HG03095 (cell line): Measurements from ENCODE around the gene UBXN11.
A peak's percentile ranks its signal among the peaks of the same experiment; 100 is the strongest.

ENCODE experiments used
- ATAC-seq: cut with Tn5 transposase; IDR thresholded peaks from one replicate; pipeline ENCODE4 v1.9.1; 2021; ENCODE audit warnings: moderate library complexity; ENCODE audit not compliant: unreplicated experiment

Gene UBXN11, protein sequence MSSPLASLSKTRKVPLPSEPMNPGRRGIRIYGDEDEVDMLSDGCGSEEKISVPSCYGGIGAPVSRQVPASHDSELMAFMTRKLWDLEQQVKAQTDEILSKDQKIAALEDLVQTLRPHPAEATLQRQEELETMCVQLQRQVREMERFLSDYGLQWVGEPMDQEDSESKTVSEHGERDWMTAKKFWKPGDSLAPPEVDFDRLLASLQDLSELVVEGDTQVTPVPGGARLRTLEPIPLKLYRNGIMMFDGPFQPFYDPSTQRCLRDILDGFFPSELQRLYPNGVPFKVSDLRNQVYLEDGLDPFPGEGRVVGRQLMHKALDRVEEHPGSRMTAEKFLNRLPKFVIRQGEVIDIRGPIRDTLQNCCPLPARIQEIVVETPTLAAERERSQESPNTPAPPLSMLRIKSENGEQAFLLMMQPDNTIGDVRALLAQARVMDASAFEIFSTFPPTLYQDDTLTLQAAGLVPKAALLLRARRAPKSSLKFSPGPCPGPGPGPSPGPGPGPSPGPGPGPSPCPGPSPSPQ

DNA sequence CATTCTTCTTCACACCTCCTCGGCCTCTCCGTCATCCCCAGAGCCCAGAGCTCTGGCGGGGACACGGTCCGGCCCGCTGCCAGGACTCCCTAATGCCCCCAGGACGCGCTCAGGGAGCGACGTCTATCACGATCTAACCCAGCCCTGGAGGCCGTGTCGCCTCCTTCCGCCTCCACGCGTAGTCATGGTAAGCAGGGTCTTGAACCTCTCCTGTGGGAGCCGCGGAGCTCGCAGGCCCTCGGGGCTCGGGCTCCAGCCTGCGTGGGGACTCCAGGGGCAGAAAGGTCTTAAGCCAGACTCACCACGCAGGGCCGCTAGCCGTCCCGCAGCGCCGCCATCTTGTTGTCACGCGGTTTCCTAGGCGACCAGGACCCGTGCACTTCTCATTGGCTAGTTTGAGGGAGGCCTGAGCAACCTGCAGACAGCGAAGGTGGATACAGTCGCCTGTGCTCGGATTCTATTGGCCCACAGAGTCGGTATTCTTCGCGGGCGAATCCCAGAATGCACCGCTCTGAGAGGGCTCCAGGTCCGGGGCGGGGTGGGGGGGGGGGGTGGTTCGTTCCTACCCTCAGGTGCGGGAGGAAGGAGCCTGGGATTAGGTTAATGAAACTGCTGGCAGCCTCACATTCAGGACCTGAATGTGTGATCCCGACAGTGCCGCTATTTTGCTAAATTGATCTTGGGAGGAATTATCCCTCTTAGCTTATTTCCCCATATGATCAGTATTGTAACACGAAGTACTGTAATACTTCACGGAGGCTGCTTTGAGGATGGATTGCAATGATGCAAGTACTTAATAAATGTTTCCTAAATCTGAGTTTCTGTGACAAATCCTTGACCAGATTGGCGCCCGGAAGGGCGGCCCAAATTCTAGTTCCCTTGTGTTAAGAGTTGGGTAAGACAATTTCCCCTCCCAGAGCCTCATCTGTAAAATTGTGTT lies at the start of gene UBXN11:
Gene UBXN11, minus strand, starts transcription at position 347 of the 940 bp plus-strand sequence. CDS start 3,753 bp downstream, outside the sequence.
- ATAC-seq = peak; percentile 88

DNA sequence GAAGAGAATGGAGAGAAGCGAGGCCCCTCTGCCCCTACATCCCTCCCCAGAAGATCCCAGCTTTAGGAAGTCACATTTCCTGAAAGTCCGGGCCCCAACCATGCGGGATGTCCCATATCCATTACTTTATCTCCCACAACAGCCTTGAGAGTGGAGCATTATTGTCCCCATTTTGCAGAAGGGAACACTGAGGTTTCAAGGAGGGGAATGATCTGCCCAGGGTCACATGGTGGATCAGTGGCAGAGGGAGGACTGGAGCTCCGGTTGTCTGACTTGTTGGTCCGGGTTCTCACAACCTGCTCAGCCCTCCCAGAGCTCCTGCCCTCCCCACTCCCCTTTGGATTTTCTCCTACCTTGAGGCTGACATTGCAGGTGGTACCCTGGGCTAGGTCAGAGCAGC lies 49.7 kb upstream of the UBXN11 start:
- ATAC-seq = no peak

DNA sequence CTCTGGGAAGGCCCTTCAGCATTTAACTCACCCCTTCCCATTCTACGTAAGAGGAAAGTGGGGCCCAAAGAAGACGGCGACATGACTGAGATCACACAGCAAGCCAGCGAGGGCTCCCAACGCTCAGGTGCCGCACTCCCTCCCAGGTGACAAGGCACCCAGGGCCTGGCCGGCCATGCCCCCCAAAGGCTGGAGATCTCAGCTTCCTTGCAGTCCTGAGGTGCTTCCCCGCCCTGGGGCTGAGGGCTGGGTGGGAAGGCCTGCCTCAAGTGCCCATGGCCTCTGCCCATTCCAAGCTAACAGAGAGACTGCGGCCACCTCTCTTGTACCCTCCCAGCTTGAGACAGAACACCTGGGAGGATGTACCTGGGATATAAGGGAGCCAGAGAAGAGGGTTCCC lies 48.5 kb upstream of the UBXN11 start:
- no peak for ATAC-seq

DNA sequence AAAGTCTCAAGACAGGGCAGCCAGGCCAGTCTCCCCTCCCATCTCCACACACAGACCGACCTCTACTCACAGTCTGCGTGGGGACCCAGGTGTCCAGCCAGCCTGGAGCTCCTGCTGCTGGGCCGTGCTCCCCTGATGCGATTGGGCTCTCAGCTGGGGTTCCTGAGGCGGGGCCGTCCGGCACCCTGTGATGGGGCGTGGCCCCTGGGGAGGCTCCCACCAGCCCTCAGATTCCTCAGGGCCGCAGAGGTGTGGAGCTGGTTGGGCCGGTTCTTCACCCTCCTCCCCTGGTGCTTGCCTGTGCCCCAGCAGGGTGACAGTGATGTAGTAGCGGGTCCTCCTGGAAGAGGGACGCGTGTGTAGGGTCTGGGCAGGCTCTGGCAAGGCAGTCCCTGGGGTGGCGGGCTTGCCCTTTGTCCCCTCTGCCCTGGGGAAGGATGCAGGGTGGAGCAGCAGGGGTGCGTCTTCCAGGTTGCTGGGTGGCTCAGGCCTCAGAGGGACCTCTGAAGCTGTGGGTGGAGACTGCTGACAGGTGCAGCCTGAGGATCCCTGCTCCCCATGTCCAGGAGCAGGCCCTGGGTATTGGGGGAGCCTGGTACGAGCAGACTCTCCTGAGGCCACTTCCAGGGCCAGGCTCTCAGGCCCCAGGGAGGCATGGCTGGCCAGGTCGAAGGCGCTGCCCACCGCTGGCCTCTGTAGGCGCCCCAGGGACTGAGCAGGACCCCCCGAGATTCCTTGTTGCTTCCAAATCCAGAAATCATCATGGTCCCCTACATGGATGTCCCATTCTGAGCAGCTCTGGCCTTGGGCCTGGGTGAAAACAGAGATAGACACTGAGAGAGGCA lies 47.8 kb upstream of the UBXN11 start, which contains the start of gene CRYBG2:
Gene CRYBG2, minus strand, starts transcription at position 155 of the 845 bp plus-strand sequence. CDS start 7,473 bp downstream, outside the sequence.
- no peak for ATAC-seq

DNA sequence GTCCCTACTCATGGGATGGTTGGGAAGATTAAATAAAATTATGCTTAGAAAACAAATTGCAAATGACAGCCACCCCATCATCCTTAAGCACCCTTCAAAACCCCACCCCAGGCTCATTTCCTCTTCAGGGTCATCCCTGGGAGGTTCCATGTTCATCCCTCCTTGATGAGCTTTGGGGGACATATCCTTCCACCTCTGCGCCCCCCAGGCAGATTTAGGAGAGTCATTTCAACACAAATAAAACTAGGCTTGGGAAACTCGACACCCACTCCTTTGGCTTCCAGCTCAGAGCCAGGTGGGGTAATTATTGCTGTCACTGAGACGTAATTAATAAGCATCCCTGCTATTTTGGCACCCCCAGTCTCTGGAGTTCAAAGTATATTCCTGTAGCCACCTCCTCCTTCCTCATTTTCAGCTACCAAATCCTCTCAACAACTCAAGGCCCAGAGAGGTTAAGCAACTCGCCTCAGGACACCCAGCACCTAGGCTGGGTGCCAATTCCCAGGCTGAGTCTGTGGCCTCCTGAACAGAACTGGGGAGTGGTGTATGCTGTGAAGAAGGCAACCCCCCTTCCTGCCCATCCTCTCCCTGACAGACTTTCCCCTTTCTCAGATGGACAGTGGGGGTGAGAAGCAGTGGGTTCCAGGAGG lies 46.9 kb upstream of the UBXN11 start:
- ATAC-seq = no peak

DNA sequence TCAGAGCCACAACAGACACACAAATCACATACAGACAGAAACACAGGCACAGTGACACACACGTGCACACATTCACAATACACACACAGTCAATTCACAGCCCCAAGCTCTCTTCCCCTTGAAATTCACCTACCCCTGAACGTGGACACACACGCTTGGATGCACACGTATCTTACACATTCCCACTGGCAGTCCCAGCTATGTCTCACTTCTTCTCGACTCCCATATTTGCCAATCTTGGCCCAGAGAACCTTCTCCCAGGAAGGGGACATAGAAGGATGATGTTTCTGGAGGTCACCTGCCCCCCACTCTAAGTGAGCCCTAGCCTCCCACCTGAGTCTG lies 45.9 kb upstream of the UBXN11 start:
- ATAC-seq = no peak

DNA sequence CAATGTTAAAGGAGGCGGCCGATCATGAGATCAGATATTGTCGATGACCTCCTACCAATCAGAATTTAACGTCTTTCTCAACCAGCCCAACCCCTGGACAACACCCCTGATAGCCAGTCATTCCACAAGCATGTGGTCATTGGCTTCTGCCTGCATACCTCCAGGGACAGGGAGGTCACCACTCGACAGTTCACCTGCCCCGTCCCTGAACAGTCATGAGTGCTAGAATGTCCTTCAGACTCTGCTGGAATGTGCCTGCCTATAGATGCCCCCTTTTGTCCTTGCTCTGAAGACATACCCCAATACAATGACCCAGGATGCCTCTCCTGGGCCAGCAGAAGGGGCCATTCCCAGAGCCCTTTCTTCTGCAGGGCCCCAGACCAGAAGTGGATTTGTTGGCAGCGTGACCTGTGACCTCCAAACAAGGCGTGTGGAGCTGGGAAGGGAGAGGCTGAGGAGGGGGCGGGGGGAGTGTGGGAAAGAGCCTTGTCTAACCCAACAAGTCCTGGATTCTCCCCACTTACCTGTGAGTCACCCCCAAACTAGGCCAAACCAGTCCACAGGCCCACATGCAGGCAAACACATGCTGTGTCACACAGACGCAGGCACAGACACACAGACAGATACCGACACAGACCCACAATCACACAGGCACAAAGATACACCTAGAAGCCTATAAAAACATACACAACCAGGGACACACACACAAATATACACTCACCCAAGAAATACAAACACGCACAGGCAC lies 45.3 kb upstream of the UBXN11 start:
- ATAC-seq = no peak

DNA sequence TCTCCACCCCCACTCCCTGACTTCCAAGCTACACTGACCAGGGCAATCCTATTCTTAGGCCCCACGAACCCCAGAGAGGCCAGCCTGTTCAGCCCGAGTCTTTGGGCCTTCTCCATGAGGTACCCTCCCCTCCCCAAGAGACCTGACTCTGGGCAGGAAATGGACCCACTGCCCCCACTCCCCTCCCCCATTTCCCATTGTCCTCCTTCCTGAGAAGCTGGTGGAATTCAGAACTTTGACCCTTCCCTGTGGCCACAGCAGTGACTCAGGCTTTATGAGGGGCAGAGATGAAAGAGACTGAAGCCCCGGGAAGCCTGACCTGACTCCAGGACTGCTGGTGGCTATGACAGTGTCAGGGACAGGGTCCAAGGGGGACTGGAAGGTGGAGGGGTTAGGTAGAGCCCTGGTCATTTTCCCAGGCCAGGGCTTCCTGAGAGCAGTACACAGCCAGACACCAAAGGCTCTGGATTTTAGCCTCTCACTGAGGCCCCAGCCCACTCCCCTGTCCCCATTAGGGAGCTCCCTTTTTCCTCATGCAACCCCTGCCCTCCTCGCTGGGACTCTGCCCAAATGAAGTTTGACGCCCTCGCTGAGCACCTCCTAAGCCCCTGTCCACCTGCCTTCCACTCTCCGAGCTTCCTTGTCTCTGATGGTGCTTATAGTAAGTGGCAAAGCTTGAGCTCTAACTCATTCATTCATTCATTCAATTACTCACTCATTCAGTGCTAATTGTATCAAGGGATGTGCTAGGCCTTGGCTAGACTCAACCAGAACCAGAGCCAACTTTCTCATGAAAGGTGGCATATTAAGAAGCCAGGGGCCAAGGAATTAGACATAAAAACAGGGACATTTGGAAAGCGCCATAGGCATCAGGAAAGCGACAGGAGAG lies 44.5 kb upstream of the UBXN11 start:
- no peak for ATAC-seq

DNA sequence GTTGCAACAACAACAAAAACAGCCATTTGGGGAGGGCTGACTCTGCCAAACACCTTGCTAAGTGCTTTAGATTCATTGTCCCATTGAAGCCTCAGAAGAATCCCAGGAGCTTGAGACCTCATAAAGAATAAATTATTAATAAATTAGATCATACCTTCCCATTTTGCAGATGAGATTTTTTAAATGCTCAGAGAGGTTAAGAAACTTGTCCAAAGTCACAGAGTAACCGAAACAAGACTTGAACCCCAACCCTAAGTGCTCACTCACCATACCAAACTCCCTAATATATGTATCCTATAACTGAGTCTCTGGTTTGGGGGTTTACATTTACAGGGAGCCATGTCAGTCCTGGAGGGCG lies 43.9 kb upstream of the UBXN11 start:
- no peak for ATAC-seq

DNA sequence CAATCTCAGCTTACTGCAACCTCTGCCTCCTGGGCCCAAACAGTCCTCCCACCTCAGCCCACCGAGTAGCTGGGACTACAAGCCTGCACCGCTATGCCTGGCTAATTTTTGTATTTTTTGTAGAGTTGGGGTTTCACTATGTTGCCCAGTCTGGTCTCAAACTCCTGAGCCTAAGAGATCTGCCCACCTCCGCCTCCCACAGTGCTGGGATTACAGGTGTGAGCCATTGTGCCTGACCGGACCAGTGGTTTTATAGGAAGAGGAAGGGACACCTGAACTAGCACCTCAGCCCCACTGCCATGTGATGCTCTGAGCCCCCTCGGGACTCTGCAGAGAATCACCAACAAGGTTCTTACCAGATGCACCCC lies 43.4 kb upstream of the UBXN11 start:
- no peak for ATAC-seq

DNA sequence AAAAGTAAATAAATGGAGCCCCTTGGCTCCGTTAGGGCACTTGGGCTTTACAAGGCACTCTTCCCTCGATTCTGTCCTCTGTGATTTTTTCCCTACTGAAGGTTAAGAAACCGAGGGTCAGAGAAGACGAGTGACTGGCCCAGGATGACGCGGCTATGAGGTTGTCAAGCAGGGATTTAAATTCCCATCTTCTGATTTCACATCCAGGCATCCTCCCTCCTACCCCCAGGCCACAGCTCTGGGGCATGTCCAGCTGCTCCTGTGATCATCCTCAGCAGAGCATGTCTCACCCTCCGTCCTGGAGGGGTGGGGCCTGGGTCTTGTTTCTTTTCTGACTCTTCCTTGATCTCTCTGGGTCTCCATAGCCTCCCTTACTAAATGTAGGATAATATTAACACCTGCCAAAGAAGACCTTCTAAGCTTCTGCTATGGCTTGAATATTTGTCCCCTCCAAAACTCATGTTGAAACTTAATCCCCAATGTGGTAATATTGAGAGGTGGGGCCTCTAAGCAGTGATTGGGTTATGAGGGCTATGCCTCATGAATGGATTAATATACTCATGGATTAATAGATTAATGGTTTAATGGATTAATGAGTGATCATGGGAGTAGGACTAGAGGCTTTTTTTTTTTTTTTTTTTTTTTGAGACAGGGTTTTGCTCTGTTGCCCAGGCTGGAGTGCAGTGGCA lies 42.9 kb upstream of the UBXN11 start:
- ATAC-seq = no peak

DNA sequence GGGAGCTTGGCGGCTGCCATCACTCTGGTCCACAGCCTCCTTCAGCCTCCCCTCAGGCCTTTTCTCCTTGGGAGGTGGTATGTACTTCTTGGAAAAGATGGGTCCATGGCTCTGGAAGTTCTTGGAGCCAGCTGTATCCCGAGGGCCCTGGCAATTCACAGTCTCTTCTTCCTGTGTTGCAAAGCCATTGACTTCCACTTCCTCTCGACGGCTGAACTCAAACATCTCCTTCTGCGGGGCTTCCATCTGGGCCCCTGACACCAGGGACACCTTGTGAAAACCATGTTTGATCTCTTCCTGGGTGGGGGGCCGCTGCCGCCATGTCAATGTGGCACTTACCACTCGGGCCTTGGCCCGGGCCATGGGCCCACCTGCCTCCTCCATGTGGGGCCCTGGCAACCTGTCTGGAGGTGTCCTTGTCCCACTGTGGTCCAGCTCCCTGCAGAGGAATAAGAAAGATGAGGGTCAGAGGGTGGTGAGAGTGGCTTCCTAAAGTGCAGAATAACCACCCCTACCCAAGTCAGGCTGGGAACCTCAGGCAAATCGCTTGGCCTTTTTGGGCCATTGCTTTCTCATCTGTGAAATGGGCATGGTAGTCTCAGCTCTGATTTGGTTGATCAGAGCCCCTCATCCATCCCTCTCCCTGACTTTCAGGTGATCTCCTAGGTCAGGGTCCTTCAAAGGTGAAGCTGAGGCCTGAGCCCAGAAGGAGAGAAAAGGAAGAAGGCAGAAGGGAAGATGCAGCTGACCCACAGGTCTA lies 40.0 kb upstream of the UBXN11 start:
- ATAC-seq = no peak

DNA sequence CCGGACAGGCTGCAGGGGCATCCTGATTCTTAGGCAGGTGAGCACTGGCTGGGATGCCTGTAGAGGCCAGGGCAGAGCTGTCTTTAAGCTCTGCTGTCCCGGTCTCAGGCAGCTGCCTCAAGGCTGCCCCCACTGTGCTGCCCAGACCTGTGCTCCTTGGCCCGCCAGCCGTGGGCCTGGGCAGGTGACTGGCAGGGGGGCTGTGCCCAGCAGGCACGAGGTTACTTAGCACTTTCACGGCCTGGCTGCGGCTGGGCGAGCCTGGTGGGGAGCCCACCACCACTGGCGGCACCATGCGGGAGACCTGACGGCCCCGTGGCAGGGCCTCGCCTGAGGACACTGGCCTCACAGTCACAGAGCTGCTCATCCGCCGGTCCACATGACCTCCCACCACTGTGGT lies 39.3 kb upstream of the UBXN11 start:
- no peak for ATAC-seq

DNA sequence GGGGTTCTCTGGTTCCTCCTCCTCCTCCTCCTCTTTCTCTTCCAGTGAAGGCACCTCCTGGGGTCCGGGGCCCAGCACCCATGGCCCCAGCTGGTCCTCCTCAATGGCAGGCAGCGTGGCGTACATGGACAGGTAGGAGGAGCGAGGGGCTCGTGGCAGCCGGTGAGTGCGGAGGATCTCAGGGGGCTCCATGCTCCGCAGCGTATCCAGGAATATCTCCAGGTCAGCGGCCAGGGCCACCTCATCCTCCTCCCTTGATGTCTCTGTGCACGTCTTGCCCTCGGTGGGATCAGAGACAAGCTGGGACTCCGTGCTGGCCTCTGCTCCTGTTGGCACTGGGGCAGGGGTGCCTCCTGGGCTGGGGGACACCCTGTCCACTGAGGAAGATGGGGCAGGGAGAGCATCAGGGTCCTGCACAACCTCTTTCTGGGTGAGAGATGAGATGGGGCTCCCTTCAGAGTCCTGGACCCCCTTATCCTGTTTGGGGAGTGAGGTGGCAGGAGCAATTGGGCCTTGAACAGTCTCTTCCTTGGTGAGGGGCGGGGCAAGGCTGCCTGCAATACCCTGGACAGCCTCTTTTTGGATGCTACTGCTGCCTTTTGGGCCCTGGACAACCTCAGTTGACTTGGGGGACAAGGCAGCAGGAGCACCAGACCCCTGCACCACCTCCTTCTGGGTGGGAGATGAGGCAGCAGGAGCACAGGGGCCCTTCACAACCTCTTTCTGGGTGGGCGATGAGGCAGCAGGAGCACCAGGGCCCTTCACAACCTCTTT lies 37.9 kb upstream of the UBXN11 start:
- ATAC-seq = no peak

DNA sequence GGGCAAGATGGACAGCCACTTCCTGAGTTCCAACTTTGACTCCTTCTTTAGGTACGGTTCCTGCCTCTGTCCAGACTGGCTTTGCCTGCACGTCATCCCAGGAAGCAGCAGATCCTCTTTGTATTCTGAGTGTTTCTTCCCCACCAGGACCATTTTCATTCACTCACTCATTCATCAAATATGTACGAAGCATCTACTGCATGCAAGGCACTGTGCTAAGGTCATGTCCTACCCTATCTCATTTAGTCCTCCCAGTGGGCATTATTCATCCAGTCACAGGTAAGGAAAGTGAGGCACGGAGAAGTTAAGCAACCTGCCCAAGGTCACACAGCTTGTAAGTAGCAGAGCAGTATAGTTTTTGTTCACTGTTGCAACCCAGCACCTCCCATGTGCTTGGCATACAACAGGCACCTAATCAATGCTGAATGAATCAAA lies 33.6 kb upstream of the UBXN11 start:
- ATAC-seq = no peak

DNA sequence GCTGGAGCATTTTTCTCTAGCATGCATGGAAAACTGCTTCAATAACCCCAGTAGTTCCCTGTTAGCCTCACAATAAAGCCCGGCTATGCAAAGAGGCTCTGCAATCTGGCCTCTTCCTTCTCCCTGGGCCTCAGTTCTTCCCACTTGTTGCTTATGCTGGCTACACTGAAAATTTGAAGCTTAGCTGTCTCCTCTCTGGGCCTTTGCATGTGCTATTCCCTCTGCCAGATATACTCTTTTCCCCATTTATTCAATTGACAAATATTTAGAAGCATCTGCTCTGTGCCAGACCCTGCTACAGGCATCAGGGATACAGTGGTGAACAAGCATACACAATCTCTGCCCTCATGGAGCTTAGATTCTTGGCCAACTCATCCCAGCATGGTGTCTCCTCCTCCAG lies 32.2 kb upstream of the UBXN11 start:
- ATAC-seq = no peak

DNA sequence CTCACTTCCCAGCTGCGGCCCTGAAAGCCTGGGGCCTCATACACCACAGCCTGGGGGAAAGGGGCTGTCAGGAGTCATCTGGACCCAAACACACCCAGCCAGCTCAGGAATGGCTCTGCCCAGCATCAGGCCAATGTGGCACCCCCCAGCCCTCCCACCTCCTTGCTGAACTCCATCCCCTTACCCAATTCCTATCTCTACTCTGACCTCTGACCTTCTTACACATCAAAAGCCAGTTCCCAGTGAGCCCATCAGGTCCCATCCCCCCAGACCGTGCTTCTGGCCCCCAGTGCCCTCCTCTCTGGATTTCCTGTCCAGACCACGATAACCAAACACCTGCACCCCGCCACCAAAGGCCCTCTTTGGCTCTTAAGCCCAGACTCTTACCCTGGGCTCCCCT lies 31.2 kb upstream of the UBXN11 start:
- no peak for ATAC-seq
